HUDEP-2 (cell line): ENCODE results near the gene GLB1L2.

ENCODE experiments used
- DNase-seq, 76 experiments: peaks; one replicate each; lab custom pipeline; 2025; ENCODE audit not compliant: unreplicated experiment in 76 of 76; lab: John Stamatoyannopoulos, UW

Gene GLB1L2

DNA sequence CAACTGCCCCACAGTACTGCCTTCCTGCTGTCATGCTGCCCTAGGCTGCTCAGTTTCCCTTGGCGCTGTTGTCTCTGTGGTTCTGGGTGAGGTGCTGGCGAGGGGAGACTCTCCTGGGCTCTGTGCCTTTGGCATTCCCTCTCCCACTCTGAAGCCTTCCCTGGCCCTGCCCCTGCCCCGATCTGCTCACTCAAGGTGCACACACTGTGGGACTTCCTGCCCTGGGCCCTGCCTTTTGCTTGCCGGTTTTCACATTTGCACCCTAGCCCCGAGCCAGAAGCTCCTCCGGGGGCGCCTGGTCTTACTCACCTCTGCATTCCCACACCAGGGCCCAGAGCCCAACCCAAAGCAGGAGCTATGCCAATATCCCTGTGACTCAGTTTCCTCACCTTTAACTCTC, 68.2 kb downstream of the GLB1L2 start:
- no peak for DNase-seq

- DNase-seq = no peak
Observed at GRCh38 chr11:134401825-134402809, 70.3 kb downstream of the GLB1L2 start.

DNA sequence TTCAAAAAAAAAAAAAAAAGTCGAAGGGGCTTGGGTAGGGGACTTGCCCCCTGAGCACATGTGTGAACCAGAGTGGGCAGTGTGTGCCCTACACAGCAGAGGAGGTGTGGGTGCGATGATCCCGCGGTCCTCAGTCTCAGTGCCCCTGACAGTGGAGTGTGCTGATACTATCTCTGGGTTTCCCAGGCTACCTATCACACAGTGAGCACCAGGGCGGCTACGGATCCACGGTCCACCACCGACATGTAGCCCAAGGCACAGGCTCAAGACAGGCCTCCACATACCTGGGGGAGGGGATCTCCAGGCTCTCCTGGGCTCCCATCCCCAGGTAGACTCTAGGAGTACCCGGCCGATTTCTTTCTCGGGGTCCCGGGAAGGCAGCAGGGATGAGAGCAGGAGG, 71.1 kb downstream of the GLB1L2 start:
- DNase-seq = no peak

GRCh38 chr11:134404575-134405341, 73.0 kb downstream of the GLB1L2 start:
- DNase-seq = no peak

GRCh38 chr11:134405436-134405835, 73.6 kb downstream of the GLB1L2 start:
- DNase-seq = no peak

GRCh38 chr11:134405841-134406240, 74.1 kb downstream of the GLB1L2 start:
- DNase-seq = no peak

- DNase-seq = no peak
Observed at GRCh38 chr11:134406264-134407185, 74.7 kb downstream of the GLB1L2 start.

DNA sequence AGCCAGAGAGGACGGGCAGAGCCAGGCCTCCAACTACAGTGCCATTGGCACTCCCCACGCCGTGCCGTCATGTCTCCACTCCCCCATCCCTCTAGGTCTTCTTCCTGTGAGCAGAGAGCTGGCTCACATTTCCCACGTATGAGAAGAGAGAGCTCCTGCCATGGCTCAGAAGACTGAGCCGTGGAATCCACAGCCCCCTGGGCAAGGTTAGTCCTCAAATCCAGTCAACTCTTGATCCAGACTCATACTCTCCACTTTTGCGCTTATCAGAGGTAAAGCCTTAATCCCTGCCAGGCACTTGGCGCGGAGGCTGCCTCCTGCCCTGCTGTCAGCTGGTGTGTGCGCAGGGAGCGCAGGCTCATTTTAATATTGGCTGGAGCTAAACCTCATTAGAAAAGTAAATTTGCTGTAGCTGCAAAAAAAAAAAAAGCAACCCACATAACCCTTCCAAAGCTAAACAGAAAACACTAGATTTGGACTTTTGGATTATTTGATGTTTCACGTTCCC, 75.6 kb downstream of the GLB1L2 start:
- DNase-seq = no peak

DNA sequence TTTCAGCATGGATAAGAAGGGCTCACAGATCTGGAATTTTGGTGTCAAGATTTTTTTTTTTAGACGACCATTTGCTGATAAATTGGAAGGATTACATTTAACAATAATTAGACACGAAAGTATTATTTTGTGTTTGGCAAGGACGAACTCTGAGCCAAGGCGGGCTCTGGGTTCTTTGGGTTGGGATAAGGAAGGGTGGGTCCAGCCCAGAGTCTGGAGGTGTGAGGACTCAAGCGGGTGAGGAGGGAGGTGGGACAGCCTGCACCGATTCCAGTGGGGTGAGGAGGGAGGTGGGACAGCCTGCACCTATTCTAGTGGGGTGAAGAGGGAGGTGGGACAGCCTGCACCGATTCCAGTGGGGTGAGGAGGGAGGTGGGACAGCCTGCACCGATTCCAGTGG, 76.1 kb downstream of the GLB1L2 start:
- no peak for DNase-seq

DNA sequence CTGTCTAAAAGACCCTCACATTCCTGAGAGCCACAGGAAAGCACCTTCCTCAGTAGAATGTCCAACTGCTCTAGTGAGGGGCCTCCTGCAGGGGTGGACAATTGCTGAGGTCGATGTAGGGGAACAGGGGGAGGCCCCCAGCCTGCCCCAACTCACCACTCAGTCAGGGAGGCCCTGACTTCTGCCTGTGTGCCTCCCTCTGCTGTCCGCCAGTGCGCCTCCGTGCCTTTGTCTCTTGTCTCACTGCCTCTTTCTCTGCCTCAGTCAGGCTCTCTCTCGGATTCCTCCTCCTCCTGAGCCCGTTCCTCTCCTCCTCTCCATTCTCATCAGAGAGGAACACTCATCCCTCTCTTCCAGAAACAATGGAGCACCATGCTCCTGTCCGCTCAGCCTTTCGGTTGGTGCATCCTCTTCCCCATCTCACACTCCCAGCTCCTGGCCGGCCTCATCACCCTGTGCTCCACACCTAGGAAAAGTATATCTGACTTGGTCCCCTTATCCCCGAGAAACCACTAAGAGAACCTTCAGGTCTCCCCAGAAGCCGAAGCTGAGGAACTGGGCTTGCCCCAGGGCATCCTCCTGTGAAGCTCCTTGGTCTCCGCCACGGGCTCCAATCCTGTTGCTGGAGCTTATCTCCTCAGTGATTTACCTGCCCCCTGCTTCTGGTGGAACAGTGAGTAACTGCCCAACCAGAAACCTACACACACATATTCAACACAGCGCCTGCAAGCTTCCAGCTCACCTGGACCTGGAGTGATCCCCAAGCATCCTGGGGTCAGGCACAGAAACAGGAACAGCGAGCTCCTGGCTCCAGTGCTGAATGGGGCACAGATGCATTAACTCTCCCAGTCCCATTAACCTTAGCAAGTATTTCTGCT, 78.0 kb downstream of the GLB1L2 start:
- no peak for DNase-seq

- no peak for DNase-seq
Observed at GRCh38 chr11:134410766-134411165, 79.0 kb downstream of the GLB1L2 start.

GRCh38 chr11:134412203-134413042, 80.6 kb downstream of the GLB1L2 start, which contains the start of gene B3GAT1:
B3GAT1 (minus strand) TSS chr11:134412242; CDS start chr11:134387659, 24,583 bp downstream.
- DNase-seq = no peak

GRCh38 chr11:134413043-134413825, 81.4 kb downstream of the GLB1L2 start:
- DNase-seq = no peak

DNA sequence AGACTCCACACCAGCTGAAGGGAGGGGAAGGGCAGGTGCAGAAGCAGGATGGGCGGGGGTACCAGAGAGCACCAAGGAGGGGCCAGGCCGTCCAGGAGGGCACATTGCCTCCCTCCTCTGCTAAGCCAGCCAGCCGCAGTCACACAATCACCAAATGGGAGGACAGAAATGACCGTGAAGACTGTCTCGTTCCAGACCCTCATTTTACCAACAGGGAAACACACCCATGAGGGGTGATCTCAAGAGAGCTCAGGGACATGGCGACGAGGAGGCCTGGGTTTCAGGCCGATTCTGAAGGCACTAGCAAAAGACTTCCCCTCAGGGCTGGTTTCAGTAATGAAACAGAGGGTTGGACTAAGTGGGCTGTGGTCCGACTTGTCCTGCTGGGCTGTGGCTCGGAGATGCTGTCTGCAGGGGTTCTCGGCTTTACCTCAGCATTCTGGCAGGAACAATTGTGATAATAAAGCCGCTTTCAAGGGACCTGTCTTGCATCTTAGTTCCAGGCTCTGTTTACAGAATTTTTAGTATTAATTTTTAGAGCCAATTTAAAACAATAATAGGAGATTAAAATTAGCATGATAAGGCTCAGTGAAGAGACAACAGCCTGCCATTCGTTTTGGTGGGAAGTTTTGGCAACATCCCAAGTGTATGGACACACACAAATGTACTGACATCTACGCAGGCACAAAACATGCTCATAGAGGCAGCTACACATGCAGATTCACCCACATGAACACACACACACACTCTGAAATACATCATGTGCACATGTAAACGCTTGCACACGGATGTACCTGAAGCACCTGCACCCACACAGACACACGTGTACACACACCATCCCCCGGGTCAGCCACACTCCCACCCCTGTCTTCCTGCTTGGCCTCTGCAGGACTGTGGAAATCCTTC, 82.3 kb downstream of the GLB1L2 start:
- no peak for DNase-seq

DNA sequence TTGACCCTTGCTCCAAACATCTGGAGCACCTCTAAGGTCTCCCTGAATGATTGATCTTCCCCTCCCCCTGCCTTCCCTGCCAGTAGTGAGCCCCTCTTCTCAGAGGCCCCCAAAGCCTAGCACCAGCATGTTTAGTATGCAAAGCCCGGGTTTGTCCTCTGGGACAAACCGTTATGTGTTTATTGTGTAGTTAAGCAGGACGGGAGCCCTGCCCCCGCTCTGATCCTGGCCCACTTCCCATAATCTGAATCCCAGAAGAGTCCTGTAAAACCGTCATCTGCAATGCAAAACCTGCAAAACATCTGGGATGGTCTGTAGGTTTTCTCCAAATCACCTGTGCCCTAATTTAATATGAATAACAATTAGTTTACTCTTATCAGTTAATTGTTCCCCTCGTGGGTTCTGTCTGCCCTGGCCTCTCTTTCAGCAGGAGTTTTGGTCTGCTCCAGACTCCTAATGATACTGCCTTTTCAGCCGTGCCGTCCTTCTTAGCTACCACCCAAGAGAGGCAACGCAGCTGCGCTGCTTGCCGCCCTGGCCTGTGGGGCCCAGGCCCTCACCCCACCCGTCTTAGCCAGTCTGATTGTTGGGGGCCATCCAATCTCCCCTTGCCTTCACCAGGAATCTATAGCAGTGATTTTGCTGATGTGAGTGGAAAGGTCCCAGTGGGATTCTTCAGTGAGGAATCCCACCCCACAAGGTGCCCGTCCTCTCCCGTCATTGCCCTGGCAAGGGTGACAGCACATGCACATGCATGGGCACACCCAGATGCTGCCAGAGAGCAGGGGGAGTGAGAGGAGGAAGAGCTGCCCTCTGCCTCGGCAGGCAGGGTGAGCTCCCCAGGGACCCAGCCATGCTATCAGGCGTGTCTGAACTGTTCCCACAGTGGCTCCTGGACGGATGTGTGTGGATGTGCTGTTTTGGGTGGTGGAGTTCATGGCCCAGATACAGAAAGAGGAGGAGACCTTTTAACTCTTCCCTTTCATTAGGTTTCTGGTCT, 83.3 kb downstream of the GLB1L2 start:
- DNase-seq = no peak
